ENCODE measurements around the gene DUSP22.

Gene DUSP22

GRCh38 chr6:394641-395289, 102.5 kb downstream of the DUSP22 start:
- DNase-seq (ENCODE audit: low read depth in 2 of 2), result no peak

- no peak for DNase-seq (ENCODE audit: low read depth in 2 of 2)
Measured at GRCh38 chr6:395432-396125, 103.3 kb downstream of the DUSP22 start.

- DNase-seq (ENCODE audit: low read depth in 2 of 2), result no peak
Measured at GRCh38 chr6:396126-396520, 103.8 kb downstream of the DUSP22 start.

- no peak for DNase-seq (ENCODE audit: low read depth in 2 of 2)
Measured at GRCh38 chr6:397056-397455, 104.8 kb downstream of the DUSP22 start.

GRCh38 chr6:397604-398003, 105.3 kb downstream of the DUSP22 start:
- DNase-seq (ENCODE audit: low read depth in 2 of 2), result no peak

DNA sequence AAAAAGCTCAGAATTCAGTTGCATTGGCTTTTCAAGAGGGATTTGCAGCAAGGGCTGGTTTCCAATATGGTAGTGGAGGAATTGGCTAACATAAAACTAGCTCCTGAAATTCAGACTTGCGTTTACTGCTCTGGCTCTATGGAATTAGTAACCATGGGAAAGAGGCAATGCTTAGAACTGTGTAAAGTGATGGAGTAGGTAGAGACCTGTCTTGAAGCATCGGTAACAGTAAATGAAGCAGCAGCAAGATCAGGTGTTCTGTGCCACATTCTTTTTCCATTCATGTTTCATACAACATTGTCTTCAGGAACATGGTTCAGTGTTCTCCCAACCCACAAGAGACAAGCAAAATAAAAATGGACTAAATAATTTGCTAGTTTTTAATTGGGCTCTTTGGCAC, 105.8 kb downstream of the DUSP22 start:
- DNase-seq (ENCODE audit: low read depth in 2 of 2), result no peak

DNA sequence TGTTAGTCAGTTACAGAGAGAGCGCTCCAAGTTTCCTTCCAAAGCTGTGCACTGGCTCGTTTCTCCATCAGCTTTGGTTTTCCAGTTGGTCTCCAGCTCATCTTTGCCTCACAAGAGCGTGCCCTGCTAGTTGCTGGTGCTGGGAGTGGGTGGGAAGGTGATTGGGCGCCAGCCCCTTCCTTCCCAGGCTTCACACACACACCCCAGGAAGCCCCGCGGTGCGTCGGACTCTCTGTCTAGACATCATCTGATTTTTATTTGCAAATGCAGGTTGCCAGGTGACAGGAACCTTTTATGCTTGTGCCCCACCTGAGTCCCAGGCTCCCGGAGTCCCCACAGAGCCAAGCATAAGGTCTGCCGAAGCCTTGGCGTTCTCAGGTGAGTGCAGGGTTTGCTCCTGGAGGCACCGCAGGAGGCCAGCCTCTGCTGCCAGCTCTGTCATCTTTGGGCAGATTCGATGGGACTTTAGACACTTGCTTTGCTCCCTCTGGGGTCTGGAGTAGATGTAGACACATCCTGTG, 106.3 kb downstream of the DUSP22 start:
- DNase-seq (ENCODE audit: low read depth in 2 of 2), result no peak

GRCh38 chr6:399785-400534, 107.7 kb downstream of the DUSP22 start:
- DNase-seq (ENCODE audit: low read depth in 2 of 2), result no peak

- no peak for DNase-seq (ENCODE audit: low read depth in 2 of 2)
Measured at GRCh38 chr6:400815-401214, 108.5 kb downstream of the DUSP22 start.
